NCI-H1092 (cell line): ENCODE results near the gene NOTCH3.

ENCODE experiments used
- DNase-seq: peaks from one replicate; lab custom pipeline; 2025; lab: John Stamatoyannopoulos, UW

NOTCH3 gene

GRCh38 chr19:15159251-15159650, 41.5 kb downstream of the NOTCH3 start:
- DNase-seq = no peak

DNA sequence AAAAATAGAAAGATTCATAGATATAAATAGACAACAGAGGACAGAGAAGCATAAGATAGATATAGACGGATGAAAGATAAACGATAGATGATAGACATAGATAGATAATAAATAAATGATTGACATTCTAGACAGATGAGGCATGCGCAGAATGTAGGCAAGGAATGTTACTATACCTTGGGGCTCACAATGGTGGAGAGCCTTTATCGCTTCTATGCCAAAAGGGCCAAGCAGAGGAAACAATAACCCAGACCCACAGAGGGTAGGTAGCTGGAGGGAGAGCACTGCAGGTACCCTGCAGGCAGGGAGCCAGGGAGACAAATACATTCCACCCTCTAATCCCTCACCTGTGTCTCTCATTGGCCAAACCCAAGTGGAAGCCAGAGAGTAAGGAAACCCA, 44.4 kb downstream of the NOTCH3 start:
- no peak for DNase-seq

DNA sequence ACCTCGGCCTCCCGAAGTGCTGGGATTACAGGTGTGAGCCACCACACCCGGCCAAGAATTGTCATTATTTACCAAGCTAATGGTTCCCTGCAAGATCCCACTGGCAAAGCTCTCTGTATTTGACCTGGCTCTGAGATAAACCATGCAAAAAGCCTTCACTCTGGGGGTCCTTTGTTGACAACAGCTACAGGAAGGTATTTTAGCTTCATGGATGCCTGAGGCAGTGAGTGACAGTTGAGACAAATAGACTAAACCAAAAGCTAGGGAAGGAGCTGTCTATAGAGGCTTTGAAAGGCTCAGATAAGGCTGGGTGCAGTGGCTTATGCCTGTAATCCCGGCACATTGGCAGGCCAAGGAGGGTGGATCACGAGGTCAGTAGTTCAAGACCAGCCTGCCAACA, 45.5 kb downstream of the NOTCH3 start:
- no peak for DNase-seq

- no peak for DNase-seq
These were observed 46.7 kb downstream of the NOTCH3 start for GRCh38 chr19:15154002-15154612.

DNA sequence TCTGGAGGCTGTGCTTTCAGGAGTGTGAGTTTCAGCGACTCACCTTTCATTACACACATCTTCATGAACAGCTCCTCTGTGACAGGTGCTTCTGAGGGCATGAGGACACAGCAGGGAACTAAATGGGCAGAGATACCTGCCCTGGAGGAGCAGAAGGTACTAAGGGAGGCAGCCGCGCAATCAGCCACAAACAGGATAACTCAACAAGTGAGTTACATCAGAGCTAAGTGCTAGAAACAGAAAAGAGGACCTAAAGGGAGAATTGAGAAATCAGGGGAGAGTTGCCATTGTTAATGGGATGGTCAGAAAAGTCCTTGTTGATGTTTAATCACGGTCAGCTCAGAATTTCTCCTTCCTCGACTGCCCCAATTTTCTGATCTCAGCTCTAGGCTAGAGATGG, 51.1 kb downstream of the NOTCH3 start:
- DNase-seq = no peak

DNA sequence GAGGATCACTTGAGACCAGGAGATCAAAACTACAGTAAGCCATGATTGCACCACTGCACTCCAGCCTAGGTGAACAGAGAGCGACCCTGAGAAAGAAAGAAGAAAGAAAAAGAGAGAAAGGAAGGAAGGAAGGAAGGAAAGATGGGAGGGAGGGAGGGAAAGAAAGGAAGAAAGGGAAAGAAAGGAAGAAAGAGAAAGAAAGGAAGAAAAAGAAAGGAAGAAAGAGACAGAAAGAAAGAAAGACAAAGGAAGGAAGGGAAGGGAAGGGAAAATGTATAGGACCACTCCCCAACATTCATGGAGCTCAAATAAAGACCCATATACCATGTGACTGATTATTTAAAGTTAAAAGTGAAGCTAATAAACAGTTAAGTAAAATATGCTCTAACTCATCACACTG, 53.7 kb downstream of the NOTCH3 start:
- DNase-seq = no peak

GRCh38 chr19:15144046-15144646, 56.6 kb downstream of the NOTCH3 start:
- no peak for DNase-seq

- DNase-seq = no peak
These were observed 58.5 kb downstream of the NOTCH3 start for GRCh38 chr19:15142313-15142712.

DNA sequence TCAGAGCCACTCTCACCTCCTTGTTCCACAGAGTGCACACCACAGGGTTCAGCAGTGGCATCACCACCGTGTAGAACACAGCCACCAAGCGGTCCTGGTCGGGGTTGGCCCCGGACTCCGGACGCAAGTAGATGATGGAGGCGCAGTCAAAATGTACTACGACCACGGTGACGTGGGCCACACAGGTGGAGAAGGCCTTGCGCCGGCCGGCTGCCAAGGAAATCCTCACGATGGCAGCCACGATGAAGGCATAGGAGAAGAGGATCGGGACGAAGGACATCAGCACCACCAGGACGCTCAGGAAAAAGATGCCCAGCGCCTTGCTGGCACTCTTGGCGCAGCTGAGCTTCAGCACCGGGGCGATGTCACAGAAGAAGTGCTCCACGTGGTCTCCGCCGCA, 59.7 kb downstream of the NOTCH3 start:
- DNase-seq = no peak

DNA sequence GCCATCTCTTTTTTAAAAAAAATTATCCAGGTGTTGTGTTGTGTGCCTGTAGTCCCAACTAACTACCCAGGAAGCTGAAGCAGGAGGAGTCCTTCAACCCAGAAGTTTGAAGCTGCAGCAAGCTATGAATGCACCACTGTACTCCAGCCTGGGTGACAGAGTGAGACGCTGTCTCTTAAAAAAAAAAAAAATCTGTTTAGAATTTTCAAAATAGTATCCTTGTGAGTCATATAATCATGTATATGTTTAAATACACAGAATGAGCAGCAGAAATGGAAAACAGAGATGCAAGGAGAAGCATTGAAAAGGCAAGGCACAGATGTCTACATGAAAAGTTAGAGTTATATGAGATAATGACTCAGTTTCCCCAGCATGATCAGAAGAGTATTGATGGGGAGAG, 62.4 kb downstream of the NOTCH3 start:
- DNase-seq = no peak

DNA sequence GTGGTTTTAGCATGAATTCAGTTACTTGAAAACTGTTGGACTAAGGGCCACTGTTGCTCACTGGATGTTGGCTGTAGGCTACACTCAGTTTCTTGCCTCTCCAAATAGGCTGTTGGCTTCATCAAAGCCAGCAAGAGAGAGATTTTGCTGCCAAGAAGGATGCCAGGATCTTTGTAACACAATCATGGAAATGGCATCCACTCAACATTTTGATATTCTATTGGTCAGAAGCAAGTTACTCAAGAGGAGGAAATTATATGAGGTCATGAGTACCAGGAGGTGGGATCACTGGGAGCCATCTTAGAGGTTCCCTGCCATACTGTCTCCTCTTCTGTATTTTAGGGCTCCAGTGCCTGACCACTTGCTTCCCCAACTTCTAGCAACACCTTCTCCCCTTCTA, 63.0 kb downstream of the NOTCH3 start:
- DNase-seq = no peak

GRCh38 chr19:15136234-15136954, 64.4 kb downstream of the NOTCH3 start:
- no peak for DNase-seq

- no peak for DNase-seq
These were observed 70.8 kb downstream of the NOTCH3 start for GRCh38 chr19:15129856-15130585.

GRCh38 chr19:15128162-15128770, 72.5 kb downstream of the NOTCH3 start:
- DNase-seq = no peak

- no peak for DNase-seq
These were observed 74.5 kb downstream of the NOTCH3 start for GRCh38 chr19:15126131-15126910.

DNA sequence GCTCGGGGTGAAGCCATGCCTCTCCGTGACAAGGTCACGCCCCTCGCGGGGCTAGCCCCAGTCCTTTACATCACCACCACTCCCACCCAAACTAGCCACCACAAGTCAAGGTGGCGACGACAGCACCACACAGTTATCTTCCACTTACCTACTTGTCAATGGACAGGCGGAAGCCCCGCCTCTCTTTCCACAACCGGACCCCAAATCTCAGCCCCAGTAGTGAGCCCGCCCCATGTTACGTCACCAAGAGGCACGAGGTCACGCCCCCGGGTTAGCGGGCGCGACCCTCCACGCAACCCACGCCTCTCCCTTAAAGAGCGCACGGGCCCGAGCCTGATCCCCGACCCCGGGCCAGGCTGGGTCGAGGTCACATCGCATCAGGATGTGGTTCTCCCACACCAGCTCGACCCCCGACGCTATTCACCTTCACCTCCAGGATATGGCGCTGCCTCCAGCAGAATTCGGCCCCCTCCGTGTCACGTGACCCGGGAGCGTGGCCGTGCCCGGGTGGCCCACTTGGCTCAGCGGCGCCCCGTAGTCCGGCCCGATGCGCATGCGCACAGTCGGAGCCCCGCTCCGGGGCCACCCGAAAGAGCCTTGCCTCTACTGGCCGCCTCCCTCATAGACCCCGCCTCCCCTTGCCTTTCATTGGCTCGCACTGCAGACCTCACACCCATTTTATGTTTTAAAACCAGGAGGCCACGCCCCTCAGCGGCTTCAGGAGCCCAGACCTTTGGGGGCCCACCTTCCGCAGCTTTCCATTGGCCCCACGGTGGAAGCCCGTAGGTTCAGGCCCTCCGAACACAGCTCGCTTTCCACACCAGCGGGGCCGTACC, 75.3 kb downstream of the NOTCH3 start:
- peak; percentile 99 for DNase-seq

DNA sequence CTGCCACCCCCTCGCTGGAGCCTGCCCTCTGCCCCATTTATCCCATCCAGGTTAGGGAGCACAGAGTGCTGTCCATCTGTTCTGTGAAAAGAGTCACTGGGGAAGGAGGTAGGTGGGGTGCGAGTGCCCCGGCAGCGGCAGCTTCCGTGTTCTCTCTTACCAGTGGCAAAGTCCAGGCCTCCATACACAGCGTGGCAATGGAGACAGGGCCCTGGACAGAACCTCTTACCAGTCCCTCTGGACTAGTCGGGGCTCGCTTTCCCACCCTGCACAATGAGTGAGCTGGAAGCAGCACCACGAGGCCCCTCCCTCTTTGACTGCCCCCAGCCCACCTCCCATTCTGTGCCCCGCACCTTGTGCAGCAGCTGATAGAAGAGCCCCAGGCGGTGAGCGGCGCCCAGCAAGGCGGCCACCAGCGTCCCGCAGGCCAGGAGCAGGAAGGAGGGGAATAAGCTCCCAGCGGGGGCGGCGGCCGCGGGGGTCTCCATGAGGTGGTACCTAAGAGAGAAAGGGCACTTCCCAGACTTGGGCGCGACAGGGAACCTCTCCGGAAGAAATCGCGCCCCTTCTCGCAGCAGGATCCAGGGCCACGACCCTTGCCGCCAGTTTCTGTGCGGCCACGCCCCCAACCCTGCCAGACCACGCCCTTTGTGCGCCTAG, 76.1 kb downstream of the NOTCH3 start:
- no peak for DNase-seq

- DNase-seq = peak; percentile 36
These were observed 76.9 kb downstream of the NOTCH3 start for GRCh38 chr19:15123900-15124299.

GRCh38 chr19:15123031-15123890, 77.5 kb downstream of the NOTCH3 start:
- DNase-seq = no peak
